Endothelial cell of umbilical vein (primary cell): ENCODE results near the gene PGAM5. TPM values are rescaled to one million over a fixed set of nuclear protein-coding genes. Genes with fewer than 3 reads are reported as not detected.

ENCODE experiments used
- BruUV-seq: library from RNA; stranded (reverse); fragments of 400-500 nt; replicated peaks from 2 replicates; lab custom pipeline; 2021; lab: Mats Ljungman, UMichigan
- CTCF ChIA-PET: fragments of 300-600, 350-600 bp; sonication (Branson Sonifier 250); formaldehyde crosslinking; loops from one replicate; lab custom pipeline; 2021; ENCODE audit warnings: antibody characterized with exemption, inconsistent platforms; lab: Charles Lee
- POLR2A ChIA-PET: fragments of 300-600, 350-600 bp; sonication (Branson Sonifier 250); formaldehyde crosslinking; loops from one replicate; lab custom pipeline; 2021; ENCODE audit warnings: antibody characterized with exemption, inconsistent platforms; lab: Charles Lee
- DNase-seq: peaks from one replicate; pipeline ENCODE4 v3.0.0-alpha.2; 2011; ENCODE audit warnings: low read depth, low spot score
- FAIRE-seq: peaks from 2 replicates; lab custom pipeline; 2011; peaks lifted over from hg19 to GRCh38; lab: Jason Lieb, UNC
- H2AFZ ChIP-seq: 2 replicates; pipeline ENCODE4 v1.6.0; 2012; ENCODE audit warnings: low read depth, low read length, control low read depth, inconsistent platforms
- H3K27ac ChIP-seq: 2 replicates; pipeline ENCODE4 v1.5.1; 2011; ENCODE audit warnings: low read depth, mild to moderate bottlenecking, control low read depth, low read length, moderate library complexity; ENCODE audit not compliant: insufficient read depth
- H3K27me3 ChIP-seq, 2 experiments: 2 replicates each; pipeline versions ENCODE4 v1.6.0 to v1.6.1; 2011; ENCODE audit warnings: low read length in 2 of 2, mixed read lengths in 1 of 2; ENCODE audit not compliant: control insufficient read depth in 2 of 2, insufficient read depth in 2 of 2
- H3K36me3 ChIP-seq, 2 experiments: 2 replicates in 1 of 2; 3 replicates in 1 of 2; pipeline ENCODE4 v1.5.1; 2011; ENCODE audit warnings: low read length in 2 of 2, mild to moderate bottlenecking in 1 of 2, moderate library complexity in 1 of 2; ENCODE audit not compliant: control insufficient read depth in 2 of 2, insufficient read depth in 2 of 2; ENCODE audit errors: extremely low read depth in 1 of 2
- H3K4me1 ChIP-seq: 3 replicates; pipeline ENCODE4 v1.5.1; 2011; ENCODE audit warnings: mild to moderate bottlenecking, low read length; ENCODE audit not compliant: control insufficient read depth, insufficient read depth; ENCODE audit errors: extremely low read depth
- H3K4me2 ChIP-seq: 2 replicates; pipeline ENCODE4 v1.6.1; 2011; ENCODE audit warnings: low read length, control low read depth, mixed read lengths; ENCODE audit not compliant: insufficient read depth
- H3K4me3 ChIP-seq, 3 experiments: fragments of 200-600 bp in 1 of 3; sonication (generic), shearing (Covaris generic) in 1 of 3; replicated peaks in 1 of 3; 2 replicates each; pipeline ENCODE4 v1.5.1; 2011 to 2016; ENCODE audit warnings: control low read depth in 3 of 3, low read length in 3 of 3, mild to moderate bottlenecking in 2 of 3, inconsistent platforms in 1 of 3, low read depth in 1 of 3, moderate library complexity in 1 of 3; ENCODE audit not compliant: insufficient read depth in 1 of 3
- H3K79me2 ChIP-seq: 2 replicates; pipeline ENCODE4 v1.6.0; 2012; ENCODE audit warnings: low read length, inconsistent platforms; ENCODE audit not compliant: control insufficient read depth, insufficient read depth
- H3K9ac ChIP-seq: replicated peaks from 2 replicates; pipeline ENCODE3; 2011; ENCODE audit warnings: low read length, control low read depth; ENCODE audit not compliant: insufficient read depth; ENCODE audit errors: extremely low read depth
- H3K9me1 ChIP-seq: replicated peaks from 3 replicates; pipeline ENCODE4 v1.6.0; 2011; ENCODE audit warnings: mild to moderate bottlenecking, low read length; ENCODE audit not compliant: control insufficient read depth, insufficient read depth; ENCODE audit errors: extremely low read depth
- H3K9me3 ChIP-seq: replicated peaks from 2 replicates; pipeline ENCODE4 v1.5.1; 2012; ENCODE audit warnings: low read length, inconsistent platforms; ENCODE audit not compliant: control insufficient read depth, insufficient read depth
- H4K20me1 ChIP-seq: replicated peaks from 2 replicates; pipeline ENCODE3; 2011; ENCODE audit warnings: mild to moderate bottlenecking, low read length; ENCODE audit not compliant: control insufficient read depth, insufficient read depth; ENCODE audit errors: extremely low read depth
- CTCF ChIP-seq, 2 donors: IDR thresholded peaks; 1 replicate in 1 of 2; 2 replicates in 1 of 2; pipeline ENCODE4 v1.5.1; 2011; ENCODE audit warnings: low read length in 2 of 2, mild to moderate bottlenecking in 2 of 2, moderate library complexity in 2 of 2, control low read depth in 1 of 2, inconsistent platforms in 1 of 2, low read depth in 1 of 2; ENCODE audit not compliant: insufficient read depth in 1 of 2; ENCODE audit errors: extremely low read depth in 1 of 2
- EZH2 ChIP-seq: IDR thresholded peaks from 2 replicates; pipeline ENCODE4 v1.6.1; 2012; ENCODE audit warnings: borderline replicate concordance, low read depth, mild to moderate bottlenecking, moderate library complexity, low read length, inconsistent platforms; ENCODE audit not compliant: severe bottlenecking
- JUN ChIP-seq: IDR thresholded peaks from 2 replicates; pipeline ENCODE4 v1.6.1; 2011; ENCODE audit warnings: borderline replicate concordance, low read depth; ENCODE audit not compliant: insufficient read length, insufficient read depth
- MAX ChIP-seq: IDR thresholded peaks from 2 replicates; pipeline ENCODE4 v1.6.1; 2011; ENCODE audit not compliant: insufficient read depth, insufficient read length
- MYC ChIP-seq: IDR thresholded peaks from one replicate; pipeline ENCODE4 v1.6.1; 2011; ENCODE audit warnings: mild to moderate bottlenecking, low read depth, low read length
- POLR2A ChIP-seq: IDR thresholded peaks from 2 replicates; pipeline ENCODE4 v1.6.1; 2012; ENCODE audit warnings: low read depth, mild to moderate bottlenecking, control low read depth, low read length
- POLR2AphosphoS5 ChIP-seq: IDR thresholded peaks from 2 replicates; pipeline ENCODE4 v1.6.1; 2012; ENCODE audit warnings: low read depth, mild to moderate bottlenecking, control low read depth, low read length, moderate library complexity; ENCODE audit not compliant: insufficient read depth
- dilution Hi-C: fragments of 300-500 bp; cut with MboI; formaldehyde crosslinking; loops from one replicate; pipeline ENCODE4 v1.15.0; 2019; ENCODE audit warnings: low sequenced_read_pairs; ENCODE audit not compliant: extremely low pct_ligation_motif_present
- intact Hi-C: fragments of 100-400 bp; cut with micrococcal nuclease; formaldehyde crosslinking; loops from one replicate; pipeline ENCODE4 v1.10.0; 2022
- polyA plus RNA-seq, 4 experiments: library from polyadenylated mRNA; depleted of rRNA in 3 of 4; stranded (reverse) in 3 of 4; unstranded in 1 of 4; fragments of >200 nt; gene quantifications; 2 replicates each; pipeline versions ENCODE4 v1.2.1 to v1.2.3, GENCODE V29; 2011 to 2012; ENCODE audit warnings: missing spikeins in 1 of 4
- total RNA-seq: library from RNA; stranded (reverse); gene quantifications from 2 replicates; pipeline ENCODE4 v1.2.3, GENCODE V29; 2021

Gene PGAM5
- total and polyA plus RNA-seq, 2 donors (not counting 3 experiments of a cell fraction or from before 2014, with no cell fraction given) = 23.1 to 52.8 TPM

- no peak overlapping the region for H3K4me2 ChIP-seq
- H2AFZ ChIP-seq = no peak overlapping the region
- no peaks in the 10 kb centered on the region for H3K27me3 ChIP-seq
- CTCF ChIA-PET = no interaction called here
- no TSS peak for BruUV-seq
- H3K4me1 ChIP-seq = no peaks in the 10 kb centered on the region
- no peaks in the 10 kb centered on the region for H4K20me1 ChIP-seq
- no peaks in the 10 kb centered on the region for H3K9me3 ChIP-seq
- no peak overlapping the region for H3K4me3 ChIP-seq
- peaks cover 3% of the 10 kb centered on the region for H3K79me2 ChIP-seq
- H3K9me1 ChIP-seq = no peaks in the 10 kb centered on the region
- FAIRE-seq (peak; percentile 33), DNase-seq (no peak)
- H3K9ac ChIP-seq = no peak overlapping the region
- intact Hi-C loops (no loop called here), dilution Hi-C loops (no loop called here)
- no peak for TF ChIP-seq JUN
- no peak for TF ChIP-seq MYC
- no peak for TF ChIP-seq POLR2AphosphoS5
- no peak for TF ChIP-seq EZH2
- TF ChIP-seq CTCF (IDR thresholded peaks at IDR 0.05; ENCODE audit: extremely low read depth in 1 of 2, insufficient read depth in 1 of 2, low read depth in 1 of 2, low read length in 2 of 2) = no peak
- no peak for TF ChIP-seq POLR2A
- no peak for TF ChIP-seq MAX
- no peak overlapping the region for H3K27ac ChIP-seq
- peaks cover 24 to 40% of the 10 kb centered on the region in 2 experiments for H3K36me3 ChIP-seq
- POLR2A ChIA-PET = no interaction called here
Measured at GRCh38 chr12:132726386-132726785, 15.7 kb downstream of the PGAM5 start.
